Measurements from ENCODE around the gene STRN. TPM values are rescaled to one million over a fixed set of nuclear protein-coding genes. Genes with fewer than 3 reads are reported as not detected.

The STRN gene
- total RNA-seq, 1 donor from 2014 or later = 24.7 TPM

DNA sequence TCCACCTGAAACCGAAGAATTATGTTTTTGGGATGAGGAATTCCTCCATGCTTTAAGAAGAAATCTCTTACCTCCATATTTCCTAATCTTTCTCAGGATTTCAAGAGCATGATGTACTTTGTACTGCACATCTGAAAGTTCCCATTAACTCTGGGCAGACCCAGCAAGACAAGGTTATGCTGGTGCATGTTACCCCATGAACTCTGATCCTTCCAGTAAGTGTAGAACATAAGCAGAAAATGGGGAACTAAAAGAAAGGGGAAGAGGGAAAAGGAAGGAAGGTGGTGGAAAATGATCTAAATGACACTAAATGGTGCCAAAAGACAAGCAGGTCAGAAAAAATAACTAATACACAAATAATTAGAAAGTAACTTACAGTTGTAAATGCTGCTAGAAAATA, 50.7 kb downstream of the STRN start:
- intact Hi-C loops (cut with micrococcal nuclease) = no loop called here
- no peak overlapping the region for H3K4me3 Mint-ChIP-seq
- no peaks in the 10 kb centered on the region for H3K9me3 Mint-ChIP-seq
- ATAC-seq (ENCODE audit: low read depth) (no peak), DNase-seq (no peak)
- ChIA-PET POLR2A (no interaction called here), CTCF (no interaction called here)
- H3K36me3 Mint-ChIP-seq (ENCODE audit: low read depth) = peaks cover 10% of the 10 kb centered on the region
- H3K4me1 Mint-ChIP-seq = peaks cover 6% of the 10 kb centered on the region
- no peak overlapping the region for H3K27ac Mint-ChIP-seq
- TF ChIP-seq, protein P1, sequence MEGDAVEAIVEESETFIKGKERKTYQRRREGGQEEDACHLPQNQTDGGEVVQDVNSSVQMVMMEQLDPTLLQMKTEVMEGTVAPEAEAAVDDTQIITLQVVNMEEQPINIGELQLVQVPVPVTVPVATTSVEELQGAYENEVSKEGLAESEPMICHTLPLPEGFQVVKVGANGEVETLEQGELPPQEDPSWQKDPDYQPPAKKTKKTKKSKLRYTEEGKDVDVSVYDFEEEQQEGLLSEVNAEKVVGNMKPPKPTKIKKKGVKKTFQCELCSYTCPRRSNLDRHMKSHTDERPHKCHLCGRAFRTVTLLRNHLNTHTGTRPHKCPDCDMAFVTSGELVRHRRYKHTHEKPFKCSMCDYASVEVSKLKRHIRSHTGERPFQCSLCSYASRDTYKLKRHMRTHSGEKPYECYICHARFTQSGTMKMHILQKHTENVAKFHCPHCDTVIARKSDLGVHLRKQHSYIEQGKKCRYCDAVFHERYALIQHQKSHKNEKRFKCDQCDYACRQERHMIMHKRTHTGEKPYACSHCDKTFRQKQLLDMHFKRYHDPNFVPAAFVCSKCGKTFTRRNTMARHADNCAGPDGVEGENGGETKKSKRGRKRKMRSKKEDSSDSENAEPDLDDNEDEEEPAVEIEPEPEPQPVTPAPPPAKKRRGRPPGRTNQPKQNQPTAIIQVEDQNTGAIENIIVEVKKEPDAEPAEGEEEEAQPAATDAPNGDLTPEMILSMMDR (IDR thresholded peaks at IDR 0.05) = no peak
- H3K27me3 Mint-ChIP-seq = no peaks in the 10 kb centered on the region

GRCh38 chr2:36912695-36913094, 53.6 kb downstream of the STRN start:
- ChIA-PET CTCF (no interaction called here), POLR2A (no interaction called here)
- peaks cover 20% of the 10 kb centered on the region for H3K36me3 Mint-ChIP-seq (ENCODE audit: low read depth)

DNA sequence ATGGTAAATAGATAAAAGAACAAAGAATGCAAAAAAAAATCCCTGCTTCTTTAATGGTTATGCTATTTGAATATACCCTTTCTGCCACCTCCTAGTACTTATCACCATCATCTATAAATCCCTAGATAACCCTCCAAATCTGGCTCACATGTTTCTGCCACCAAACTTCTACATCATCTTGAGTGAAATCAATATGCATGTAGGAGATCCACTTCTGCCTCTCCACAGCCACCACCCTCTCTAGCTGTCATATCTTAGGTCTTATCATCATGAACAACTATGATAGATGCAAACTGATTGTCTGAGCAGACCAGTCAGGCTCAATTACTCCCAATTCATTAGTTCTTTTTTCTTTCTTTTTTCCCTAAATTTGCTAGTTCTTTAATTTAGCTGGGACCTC, 55.3 kb downstream of the STRN start:
- POLR2A ChIA-PET = no interaction called here
- no peaks in the 10 kb centered on the region for H3K27me3 Mint-ChIP-seq
- no peak overlapping the region for H3K4me3 Mint-ChIP-seq
- no peaks in the 10 kb centered on the region for H3K9me3 Mint-ChIP-seq
- H3K36me3 Mint-ChIP-seq (ENCODE audit: low read depth) = peaks cover 25% of the 10 kb centered on the region
- CTCF ChIA-PET = interaction anchor here (0.6 kb wide), 1 partner anchor 10 kb away, joined by 3 read pairs; no protein-coding TSS in a partner anchor
- ATAC-seq (ENCODE audit: low read depth) (no peak), DNase-seq (no peak)
- TF ChIP-seq, protein P1 (IDR thresholded peaks at IDR 0.05) = no peak
- H3K27ac Mint-ChIP-seq = no peak overlapping the region
- intact Hi-C loops (cut with micrococcal nuclease) = no loop called here
- no peaks in the 10 kb centered on the region for H3K4me1 Mint-ChIP-seq

More at GRCh38 chr2:36912695-36913094, 53.6 kb downstream of the STRN start:
- TF ChIP-seq, protein P1 (IDR thresholded peaks at IDR 0.05) = no peak
- DNase-seq = no peak
- no peaks in the 10 kb centered on the region for H3K27me3 Mint-ChIP-seq
- no peaks in the 10 kb centered on the region for H3K9me3 Mint-ChIP-seq
- intact Hi-C loops (cut with micrococcal nuclease) = no loop called here
- no peak overlapping the region for H3K4me3 Mint-ChIP-seq
- ATAC-seq (ENCODE audit: low read depth) = no peak
- H3K4me1 Mint-ChIP-seq = no peaks in the 10 kb centered on the region
- H3K27ac Mint-ChIP-seq = no peak overlapping the region

- H3K4me1 Mint-ChIP-seq = no peaks in the 10 kb centered on the region
- H3K36me3 Mint-ChIP-seq (ENCODE audit: low read depth) = peaks cover 32% of the 10 kb centered on the region
- ATAC-seq (ENCODE audit: low read depth) (no peak), DNase-seq (no peak)
- ChIA-PET CTCF (no interaction called here), POLR2A (interaction anchor here (0.5 kb wide), 1 partner anchor 61 kb away, joined by 3 read pairs; no protein-coding TSS in a partner anchor)
- H3K4me3 Mint-ChIP-seq = no peak overlapping the region
- TF ChIP-seq, protein P1 (IDR thresholded peaks at IDR 0.05) = no peak
- no peaks in the 10 kb centered on the region for H3K9me3 Mint-ChIP-seq
- no peak overlapping the region for H3K27ac Mint-ChIP-seq
- no peaks in the 10 kb centered on the region for H3K27me3 Mint-ChIP-seq
- intact Hi-C loops (cut with micrococcal nuclease) = no loop called here
Measured at GRCh38 chr2:36906277-36906676, 60.1 kb downstream of the STRN start.

- Mint-ChIP-seq H3K4me3 (no peak overlapping the region), H3K36me3 (ENCODE audit: low read depth) (peaks cover 43% of the 10 kb centered on the region), H3K4me1 (no peaks in the 10 kb centered on the region), H3K27ac (no peak overlapping the region), H3K9me3 (no peaks in the 10 kb centered on the region), H3K27me3 (no peaks in the 10 kb centered on the region)
- CTCF ChIA-PET = no interaction called here
- TF ChIP-seq, protein P1 (IDR thresholded peaks at IDR 0.05) = no peak
- intact Hi-C loops (cut with micrococcal nuclease) = no loop called here
- ATAC-seq (ENCODE audit: low read depth) (no peak), DNase-seq (no peak)
- POLR2A ChIA-PET = no interaction called here
Measured at GRCh38 chr2:36904636-36905035, 61.7 kb downstream of the STRN start.

Data from activated B cell treated with CpG ODN at 0.5 μM for 24 hours (primary cell).